HG03060 (cell line): ENCODE results near the gene DNAJB8.

ENCODE experiments used
- ATAC-seq: cut with Tn5 transposase; IDR thresholded peaks from one replicate; pipeline ENCODE4 v1.9.1; 2021; ENCODE audit warnings: low read depth, moderate number of reproducible peaks; ENCODE audit not compliant: unreplicated experiment

DNAJB8 gene

GRCh38 chr3:128484404-128485281 is 18.0 kb upstream of the DNAJB8 start:
- no peak for ATAC-seq

DNA sequence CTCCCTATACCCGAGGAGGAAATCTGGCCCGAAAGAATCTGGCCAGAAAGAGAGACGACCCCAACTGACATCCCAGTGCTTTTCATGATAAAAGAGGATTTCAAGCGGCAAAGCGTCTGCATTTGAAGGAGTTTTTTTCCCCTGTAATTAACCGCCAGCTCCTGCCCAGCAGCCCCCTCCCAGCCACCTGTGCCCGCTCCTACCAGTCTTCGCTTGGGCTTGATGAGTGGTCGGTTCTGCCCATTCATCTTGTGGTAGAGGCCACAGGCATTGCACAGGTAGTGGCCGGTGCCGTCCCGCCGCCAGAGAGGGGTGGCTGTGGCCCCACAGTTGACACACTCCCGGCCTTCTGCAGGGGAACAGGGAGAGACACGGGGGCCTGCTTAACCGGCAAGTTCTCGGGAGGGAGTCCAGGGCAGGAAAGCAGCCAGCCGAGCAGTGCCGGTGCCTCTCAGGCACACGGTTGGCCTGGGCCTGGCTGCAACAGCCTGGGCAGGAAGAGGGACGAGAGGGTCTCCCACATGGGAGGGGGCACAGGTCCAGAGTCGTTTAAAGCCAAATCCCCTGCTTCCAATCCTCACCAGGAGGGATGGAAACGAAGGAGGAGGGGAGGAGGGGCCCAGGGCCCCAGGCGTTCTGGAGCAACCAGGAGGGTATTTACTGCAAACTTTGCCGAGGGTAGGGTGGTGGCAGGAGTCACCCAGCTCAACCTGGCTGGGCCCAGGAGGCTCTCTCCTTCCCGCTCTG is 17.1 kb upstream of the DNAJB8 start:
- no peak for ATAC-seq

GRCh38 chr3:128482666-128483656 is 16.3 kb upstream of the DNAJB8 start:
- ATAC-seq, result no peak

GRCh38 chr3:128482175-128482574 is 15.5 kb upstream of the DNAJB8 start:
- ATAC-seq, result no peak

- ATAC-seq, result no peak
These were observed 14.8 kb upstream of the DNAJB8 start for GRCh38 chr3:128481438-128481942.

- ATAC-seq, result no peak
These were observed 14.2 kb upstream of the DNAJB8 start for GRCh38 chr3:128480717-128481437.

DNA sequence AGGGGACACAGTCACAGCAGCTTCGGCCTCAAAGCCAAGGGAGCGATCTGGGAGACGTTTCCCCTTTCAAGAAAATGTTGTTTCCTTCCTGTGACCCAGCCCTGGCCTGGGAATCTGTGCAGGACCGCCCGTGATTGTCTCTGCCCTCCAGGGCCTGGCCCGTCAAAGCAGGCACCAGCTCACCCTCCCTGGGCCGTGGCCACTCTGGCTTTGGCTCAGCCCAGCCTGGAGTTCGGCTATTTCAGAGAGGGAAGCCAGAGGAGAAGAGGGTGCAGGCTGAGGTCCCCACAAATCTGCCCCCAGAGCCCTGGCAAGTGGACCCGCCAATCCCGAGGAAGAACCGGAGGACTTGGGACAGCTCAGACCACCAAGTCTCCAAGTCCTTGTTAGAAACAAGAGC is 13.6 kb upstream of the DNAJB8 start:
- ATAC-seq, result no peak

DNA sequence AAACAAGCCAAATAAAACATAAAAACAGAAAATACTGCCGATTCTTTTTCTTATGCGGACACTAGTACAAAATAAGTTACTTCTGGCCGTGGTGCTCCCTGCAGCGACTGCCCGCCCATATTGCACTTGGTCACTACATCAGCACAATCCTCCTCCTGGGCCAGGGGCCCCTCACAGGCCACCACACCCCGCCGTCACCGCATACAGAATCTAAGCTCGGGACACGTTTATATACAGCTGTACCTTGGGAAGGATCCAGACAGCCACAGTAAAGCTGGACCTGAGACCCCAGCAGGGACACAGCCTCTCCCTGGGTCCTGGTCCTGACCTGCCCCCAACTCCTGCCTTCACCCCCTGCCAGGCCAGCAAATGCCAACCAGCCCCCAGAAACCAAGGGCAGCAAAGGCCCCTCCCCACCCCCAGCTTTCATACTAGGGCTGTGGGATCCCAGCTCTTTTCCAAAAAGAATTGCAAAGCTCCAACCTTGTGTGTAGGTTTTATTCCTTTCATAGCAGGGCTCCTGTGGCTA is 12.9 kb upstream of the DNAJB8 start:
- ATAC-seq, result no peak

GRCh38 chr3:128478576-128479506 is 12.2 kb upstream of the DNAJB8 start:
- ATAC-seq, result no peak

DNA sequence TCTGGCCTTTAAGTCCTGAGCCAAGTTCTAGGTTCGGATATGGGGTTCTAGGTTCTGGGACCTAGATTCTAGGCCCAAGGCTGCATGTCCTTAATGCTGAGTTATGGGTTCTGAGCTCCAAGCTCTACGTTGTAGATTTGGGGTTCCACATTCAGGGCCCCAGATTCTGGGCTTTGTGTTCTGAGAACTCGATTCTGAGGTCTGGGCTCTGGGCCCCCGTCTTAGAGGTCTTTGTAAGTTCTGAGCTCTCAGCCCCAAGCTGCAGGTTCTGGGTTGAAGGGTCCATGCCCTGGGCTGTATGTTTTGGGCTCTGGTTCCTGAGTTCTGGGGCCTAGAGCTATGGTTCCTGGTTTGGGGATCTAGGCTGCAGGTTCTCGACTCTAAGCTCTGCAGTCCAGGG is 10.0 kb upstream of the DNAJB8 start:
- no peak for ATAC-seq

DNA sequence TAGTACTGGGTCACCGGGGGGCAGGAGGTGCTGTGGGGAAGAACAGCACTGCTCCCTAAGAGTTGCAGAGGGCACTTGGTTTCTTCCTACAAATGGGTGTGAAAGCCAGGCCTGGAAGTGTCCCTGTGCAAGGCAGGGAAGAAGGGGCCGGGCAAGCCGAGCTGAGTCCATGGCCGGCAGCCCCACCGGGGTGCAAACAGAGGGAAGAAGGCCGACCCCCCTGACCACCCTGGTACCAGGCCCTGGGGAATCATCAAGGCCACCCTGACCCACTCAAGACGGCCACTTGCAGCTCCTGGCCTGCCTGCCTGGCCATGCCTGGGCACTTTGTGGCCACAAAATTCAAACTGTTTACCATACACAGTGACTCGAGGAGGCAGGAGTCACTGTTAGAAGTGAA is 8.7 kb upstream of the DNAJB8 start:
- ATAC-seq, result no peak

- ATAC-seq, result no peak
These were observed 7.0 kb upstream of the DNAJB8 start for GRCh38 chr3:128473737-128474136.

GRCh38 chr3:128473180-128473519 is 6.5 kb upstream of the DNAJB8 start:
- no peak for ATAC-seq

GRCh38 chr3:128472449-128473179 is 5.9 kb upstream of the DNAJB8 start:
- ATAC-seq, result no peak

- no peak for ATAC-seq
These were observed 5.0 kb upstream of the DNAJB8 start for GRCh38 chr3:128471720-128472119.

DNA sequence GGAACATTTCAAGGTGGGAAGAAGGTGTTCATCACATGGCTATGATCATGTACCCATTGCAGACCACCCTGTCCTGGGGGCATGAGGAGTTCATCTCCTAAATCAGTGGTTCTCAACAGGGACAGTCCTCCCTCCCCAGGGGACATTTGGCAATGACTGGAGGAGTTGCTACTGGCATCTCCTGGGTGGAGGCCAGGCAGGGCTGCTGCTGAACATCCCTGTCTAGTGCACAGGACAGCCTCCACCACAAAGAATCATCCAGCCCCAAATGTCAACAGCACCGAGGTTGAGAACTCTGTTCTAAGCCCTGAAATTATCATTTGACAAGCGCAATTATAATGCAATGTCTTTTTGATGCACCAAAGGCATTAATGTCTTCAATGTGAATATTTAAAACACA is 4.4 kb upstream of the DNAJB8 start:
- no peak for ATAC-seq

DNA sequence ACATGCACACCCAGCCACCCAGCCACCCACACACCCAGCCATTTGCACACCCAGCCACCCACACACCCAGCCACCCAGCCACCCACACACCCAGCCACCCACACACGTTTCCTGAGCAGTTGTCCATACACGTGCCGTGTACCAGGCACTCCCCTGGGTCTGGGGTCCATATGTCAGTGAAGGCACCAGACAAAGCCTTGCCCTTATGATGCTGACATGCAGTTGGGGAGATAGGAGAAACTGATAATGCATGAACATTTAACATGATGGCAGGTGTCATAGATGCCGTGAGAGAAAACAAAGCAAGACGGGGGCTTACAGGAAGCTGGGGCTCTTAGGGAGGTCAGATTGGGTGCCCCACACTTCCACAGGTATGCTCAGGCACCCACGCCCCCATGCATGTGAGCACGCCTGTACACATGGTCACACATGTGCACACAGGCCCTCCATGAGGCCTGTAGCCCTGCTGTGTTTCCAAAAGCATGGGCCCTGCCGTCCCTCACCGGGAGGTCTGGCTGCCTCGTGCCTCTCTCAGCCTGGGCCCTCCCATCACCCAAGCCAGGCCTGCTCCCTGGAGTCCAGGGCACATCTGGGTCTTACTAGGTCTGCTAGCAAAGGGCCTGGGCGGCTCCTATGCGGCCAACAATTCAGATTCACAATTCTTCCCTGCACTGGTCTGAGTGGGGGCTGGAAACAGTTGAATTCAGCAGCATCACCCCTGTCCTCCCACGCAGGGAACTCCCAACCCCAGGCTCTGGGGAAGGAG is 3.6 kb upstream of the DNAJB8 start:
- no peak for ATAC-seq
